Subcutaneous adipose tissue (tissue), 4 donors: Measurements from ENCODE around the gene ERBB3. TPM values are rescaled to one million over a fixed set of nuclear protein-coding genes. Genes with fewer than 3 reads are reported as not detected.

Experiments
- CTCF ChIP-seq: fragments of 450-650 bp; IDR thresholded peaks from one replicate; pipeline ENCODE4 v1.5.1; 2016; ENCODE audit warnings: low read depth, mild to moderate bottlenecking, control low read depth, antibody characterized with exemption, moderate library complexity
- total RNA-seq, 4 donors: library from RNA; depleted of rRNA; stranded (reverse); fragments of >200 nt; gene quantifications; one replicate each; pipeline ENCODE4 v1.1.0, GENCODE V29; 2016

ERBB3 gene
- total RNA-seq, 4 donors from 2014 or later: 0.34 to 2.6 (median 0.66) TPM

- no peak for TF ChIP-seq CTCF
These were observed 27.3 kb downstream of the ERBB3 start for GRCh38 chr12:56107242-56107641.

- no peak for TF ChIP-seq CTCF
These were observed 30.6 kb downstream of the ERBB3 start for GRCh38 chr12:56110571-56110970.

GRCh38 chr12:56114084-56114483 lies 34.1 kb downstream of the ERBB3 start:
- TF ChIP-seq CTCF: no peak

GRCh38 chr12:56115329-56115728 lies 35.4 kb downstream of the ERBB3 start:
- no peak for TF ChIP-seq CTCF

- TF ChIP-seq CTCF: no peak
These were observed 36.5 kb downstream of the ERBB3 start, which contains the start of gene RPL41 for GRCh38 chr12:56116267-56117081. Gene RPL41 (plus strand): TSS chr12:56116633.

GRCh38 chr12:56117778-56118687 lies 38.1 kb downstream of the ERBB3 start, which contains the start of gene ZC3H10:
Gene ZC3H10 (plus strand): TSS chr12:56118266. CDS start chr12:56120563, 2,297 bp downstream.
- no peak for TF ChIP-seq CTCF
